ENCODE data around the gene MEGF11. TPM values are rescaled to one million over a fixed set of nuclear protein-coding genes. Genes with fewer than 3 reads are reported as not detected.

MEGF11 gene
- total RNA-seq, 2 donors from 2014 or later, result not detected

DNA sequence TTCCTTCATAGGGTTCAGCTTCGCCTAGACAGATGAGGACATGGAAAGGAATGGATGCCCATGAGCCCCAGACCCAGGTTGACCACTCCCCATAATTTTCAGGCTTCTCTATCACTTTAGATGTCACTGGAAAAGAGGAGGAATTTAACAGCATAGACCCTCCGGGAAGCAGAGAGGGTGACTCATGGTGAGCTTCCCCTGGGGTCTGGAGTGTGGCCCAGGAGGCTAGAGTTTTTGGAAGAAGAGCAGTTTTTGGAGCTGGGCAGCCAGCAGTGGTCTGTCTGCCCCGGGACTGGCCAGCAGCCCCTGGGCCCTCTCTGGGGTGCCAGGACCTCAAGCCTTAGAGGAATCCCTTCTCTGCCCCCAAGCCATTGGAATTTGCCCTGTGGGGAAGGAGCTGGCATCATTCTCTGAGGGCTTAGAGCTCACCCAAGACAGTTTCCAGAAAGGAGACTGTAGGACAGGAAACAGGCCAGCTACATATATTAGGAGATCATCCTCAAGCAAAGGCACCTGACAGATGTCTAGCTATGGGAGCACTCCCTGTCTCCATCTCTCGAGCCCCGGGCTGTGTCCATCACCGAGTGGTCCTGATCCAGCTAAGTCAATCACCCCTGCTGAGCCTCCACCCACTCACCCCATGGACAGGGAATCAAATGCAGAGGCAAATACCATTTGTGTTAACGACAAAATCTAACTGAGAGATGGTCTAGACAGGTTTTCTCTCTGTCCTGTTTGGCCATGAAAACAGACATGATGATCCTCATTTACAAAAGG is 67.3 kb downstream of the MEGF11 start:
- no peak for DNase-seq
- Histone ChIP-seq H3K4me1 (no peaks in the 10 kb centered on the region), H3K27me3 (no peaks in the 10 kb centered on the region), H3K9me3 (no peaks in the 10 kb centered on the region), H3K4me3 (no peak overlapping the region), H3K36me3 (no peaks in the 10 kb centered on the region), H3K9ac (ENCODE audit: low read depth in 2 of 2, low read length in 2 of 2) (no peak overlapping the region), H3K27ac (no peak overlapping the region)
- TF ChIP-seq, protein P1, sequence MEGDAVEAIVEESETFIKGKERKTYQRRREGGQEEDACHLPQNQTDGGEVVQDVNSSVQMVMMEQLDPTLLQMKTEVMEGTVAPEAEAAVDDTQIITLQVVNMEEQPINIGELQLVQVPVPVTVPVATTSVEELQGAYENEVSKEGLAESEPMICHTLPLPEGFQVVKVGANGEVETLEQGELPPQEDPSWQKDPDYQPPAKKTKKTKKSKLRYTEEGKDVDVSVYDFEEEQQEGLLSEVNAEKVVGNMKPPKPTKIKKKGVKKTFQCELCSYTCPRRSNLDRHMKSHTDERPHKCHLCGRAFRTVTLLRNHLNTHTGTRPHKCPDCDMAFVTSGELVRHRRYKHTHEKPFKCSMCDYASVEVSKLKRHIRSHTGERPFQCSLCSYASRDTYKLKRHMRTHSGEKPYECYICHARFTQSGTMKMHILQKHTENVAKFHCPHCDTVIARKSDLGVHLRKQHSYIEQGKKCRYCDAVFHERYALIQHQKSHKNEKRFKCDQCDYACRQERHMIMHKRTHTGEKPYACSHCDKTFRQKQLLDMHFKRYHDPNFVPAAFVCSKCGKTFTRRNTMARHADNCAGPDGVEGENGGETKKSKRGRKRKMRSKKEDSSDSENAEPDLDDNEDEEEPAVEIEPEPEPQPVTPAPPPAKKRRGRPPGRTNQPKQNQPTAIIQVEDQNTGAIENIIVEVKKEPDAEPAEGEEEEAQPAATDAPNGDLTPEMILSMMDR (IDR thresholded peaks at IDR 0.05), result no peak
- intact Hi-C loops (cut with DNase I), result no loop called here

DNA sequence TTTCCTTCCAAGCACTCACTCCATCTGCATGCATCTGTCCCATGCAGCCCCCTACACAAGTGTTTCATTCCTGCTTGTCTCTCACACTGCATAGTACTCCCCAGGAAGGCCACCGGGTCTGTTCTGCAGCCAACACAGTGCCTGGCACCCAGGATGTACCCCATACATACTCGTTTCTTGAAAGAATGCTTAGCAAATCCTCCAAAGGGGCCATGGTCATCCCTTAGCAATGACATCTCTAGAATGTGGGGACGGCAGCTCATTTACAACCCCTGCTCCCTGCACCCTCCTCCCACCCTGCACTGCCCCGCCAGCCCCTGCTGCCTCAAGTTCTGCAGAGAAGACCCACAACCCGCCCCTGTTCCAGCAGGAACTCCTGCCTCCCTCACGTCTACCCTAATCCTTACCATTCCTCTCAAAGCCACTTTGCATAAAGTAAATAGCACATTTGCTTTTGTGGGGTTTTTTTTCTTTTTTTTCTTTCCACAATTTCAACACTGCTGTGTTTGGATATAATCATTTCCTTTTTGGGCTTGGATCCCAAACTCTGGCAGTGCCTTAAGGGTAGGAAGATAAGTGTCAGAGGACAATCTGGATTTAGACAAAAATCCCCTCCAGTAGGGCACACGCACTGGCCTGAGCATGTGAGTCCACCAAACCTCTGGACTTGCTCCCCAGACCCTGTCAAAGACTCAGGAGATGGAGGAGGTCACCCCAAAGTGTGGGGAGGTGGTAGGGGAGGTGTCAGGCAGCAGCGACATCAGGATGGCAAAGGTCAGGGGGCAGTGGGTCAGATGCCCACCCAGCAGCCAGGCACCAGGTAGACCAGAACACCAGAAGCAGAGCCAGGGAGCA is 68.4 kb downstream of the MEGF11 start:
- intact Hi-C loops (cut with DNase I), result no loop called here
- TF ChIP-seq, protein P1 (IDR thresholded peaks at IDR 0.05), result no peak
- no peak for DNase-seq

DNA sequence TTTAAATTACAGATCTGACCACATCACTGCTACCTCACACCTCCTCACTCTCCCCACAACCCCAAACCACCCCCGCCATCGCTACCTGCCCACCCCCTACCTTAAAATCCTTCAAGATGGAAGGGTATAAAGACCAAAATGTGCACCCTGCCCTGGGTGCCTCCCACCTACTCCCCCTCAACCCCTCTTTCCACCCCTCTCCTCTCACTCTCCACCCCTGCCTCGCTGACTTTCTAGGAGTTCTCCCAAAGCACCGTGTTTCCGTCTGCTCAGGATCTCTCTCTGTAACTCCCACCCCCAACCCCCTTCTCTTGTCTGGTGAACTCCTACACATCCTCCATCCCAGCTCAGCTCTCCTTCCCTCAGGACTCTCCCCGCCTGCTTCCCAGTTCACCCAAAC is 69.1 kb downstream of the MEGF11 start:
- no peaks in the 10 kb centered on the region for H3K27me3 ChIP-seq
- H3K4me1 ChIP-seq, result no peaks in the 10 kb centered on the region
- intact Hi-C loops (cut with DNase I), result no loop called here

More for the DNA sequence above, 68.4 kb downstream of the MEGF11 start:
- no peak overlapping the region for H3K4me3 ChIP-seq
- no peak overlapping the region for H3K27ac ChIP-seq
- no peaks in the 10 kb centered on the region for H3K27me3 ChIP-seq
- no peak overlapping the region for H3K9ac ChIP-seq (ENCODE audit: low read depth in 2 of 2, low read length in 2 of 2)
- H3K4me1 ChIP-seq, result no peaks in the 10 kb centered on the region
- no peaks in the 10 kb centered on the region for H3K9me3 ChIP-seq
- no peaks in the 10 kb centered on the region for H3K36me3 ChIP-seq

DNA sequence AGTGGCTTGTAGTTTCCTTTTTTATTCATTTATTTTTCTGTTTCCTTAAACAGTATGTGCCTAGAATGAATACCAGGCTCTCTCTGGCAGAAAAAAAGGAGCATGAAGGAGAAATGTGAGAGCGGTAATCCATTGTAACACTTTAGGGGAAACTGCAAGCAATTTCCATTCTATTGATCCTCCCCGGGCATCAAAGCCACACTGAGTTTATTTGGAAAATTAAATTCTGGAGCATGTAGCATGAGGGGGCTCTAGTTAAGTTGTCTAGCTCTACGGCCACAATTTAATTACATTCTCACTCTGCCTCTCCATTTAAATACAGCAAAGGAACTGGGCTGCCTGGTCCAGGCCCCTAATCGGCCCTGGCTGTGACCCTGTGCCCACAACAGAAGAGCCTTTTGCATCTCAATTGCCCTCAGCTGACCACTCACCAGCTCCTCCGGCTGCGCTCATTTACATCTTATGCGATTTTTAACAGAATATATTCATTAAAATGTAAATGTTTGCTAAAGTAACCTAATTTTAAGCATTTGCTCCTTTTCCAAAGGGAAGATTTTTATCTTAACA is 72.9 kb downstream of the MEGF11 start:
- Histone ChIP-seq H3K4me1 (no peaks in the 10 kb centered on the region), H3K4me3 (no peak overlapping the region), H3K9ac (ENCODE audit: low read depth in 2 of 2, low read length in 2 of 2) (no peak overlapping the region), H3K27me3 (no peaks in the 10 kb centered on the region), H3K27ac (no peak overlapping the region), H3K9me3 (no peaks in the 10 kb centered on the region), H3K36me3 (no peaks in the 10 kb centered on the region)
- TF ChIP-seq, protein P1 (IDR thresholded peaks at IDR 0.05), result no peak
- DNase-seq, result no peak
- intact Hi-C loops (cut with DNase I), result no loop called here

More for the DNA sequence above, 69.1 kb downstream of the MEGF11 start:
- no peak overlapping the region for H3K27ac ChIP-seq
- no peak overlapping the region for H3K9ac ChIP-seq (ENCODE audit: low read depth in 2 of 2, low read length in 2 of 2)
- H3K4me3 ChIP-seq, result no peak overlapping the region
- H3K9me3 ChIP-seq, result no peaks in the 10 kb centered on the region
- DNase-seq, result no peak
- TF ChIP-seq, protein P1 (IDR thresholded peaks at IDR 0.05), result no peak
- H3K36me3 ChIP-seq, result no peaks in the 10 kb centered on the region

DNA sequence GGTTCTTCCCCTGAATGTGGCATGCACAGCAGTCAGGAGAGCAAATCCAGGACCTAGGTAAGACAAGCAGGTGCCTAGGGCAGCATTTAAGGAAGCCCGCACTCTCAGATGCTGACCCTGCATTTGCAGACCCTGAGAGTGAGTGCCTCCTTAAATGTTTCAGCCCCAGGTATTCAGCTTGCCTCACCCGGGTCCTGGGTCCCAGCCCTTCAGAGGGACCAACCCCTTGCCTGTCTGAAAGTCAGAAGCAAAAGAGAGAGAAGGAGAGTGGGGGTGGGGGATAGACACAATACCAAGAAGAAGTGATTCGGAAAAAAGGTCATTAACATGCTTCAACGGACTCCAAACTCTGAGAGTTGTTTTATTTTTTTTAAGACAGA is 75.0 kb downstream of the MEGF11 start:
- Histone ChIP-seq H3K9ac (ENCODE audit: low read depth in 2 of 2, low read length in 2 of 2) (no peak overlapping the region), H3K9me3 (no peaks in the 10 kb centered on the region), H3K27ac (no peak overlapping the region), H3K36me3 (no peaks in the 10 kb centered on the region), H3K27me3 (no peaks in the 10 kb centered on the region), H3K4me3 (no peak overlapping the region), H3K4me1 (no peaks in the 10 kb centered on the region)
- TF ChIP-seq, protein P1 (IDR thresholded peaks at IDR 0.05), result no peak
- no peak for DNase-seq
- intact Hi-C loops (cut with DNase I), result no loop called here
